ENCODE results near the gene RFLNA.

Gene RFLNA

DNA sequence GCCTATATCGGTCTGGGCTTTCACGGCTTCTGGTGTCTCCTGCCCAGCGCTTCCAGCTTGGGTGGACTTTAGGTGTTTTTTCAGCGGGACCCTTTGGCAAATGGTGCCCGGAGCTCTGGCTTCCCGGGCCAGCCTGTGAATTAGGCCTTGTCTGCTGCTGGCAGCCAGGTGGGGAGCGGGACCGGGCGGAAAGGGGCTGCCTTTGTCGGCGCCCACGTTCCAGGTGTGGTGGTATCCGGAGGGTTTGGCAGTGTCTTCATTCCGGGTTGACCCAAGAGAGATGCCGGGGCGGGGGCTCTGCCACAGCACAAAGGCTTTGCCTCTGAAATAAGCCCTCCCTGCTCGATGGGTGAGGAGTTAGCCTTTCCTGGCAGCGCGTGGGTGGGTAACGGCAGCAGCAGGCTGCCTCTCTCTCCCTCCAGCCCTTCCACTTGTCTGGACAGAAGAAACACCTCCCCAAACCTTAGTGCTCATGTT lies 9.5 kb downstream of the RFLNA start:
- FAIRE-seq = no peak

GRCh38 chr12:124305136-124305535 lies 10.2 kb downstream of the RFLNA start:
- no peak for FAIRE-seq

DNA sequence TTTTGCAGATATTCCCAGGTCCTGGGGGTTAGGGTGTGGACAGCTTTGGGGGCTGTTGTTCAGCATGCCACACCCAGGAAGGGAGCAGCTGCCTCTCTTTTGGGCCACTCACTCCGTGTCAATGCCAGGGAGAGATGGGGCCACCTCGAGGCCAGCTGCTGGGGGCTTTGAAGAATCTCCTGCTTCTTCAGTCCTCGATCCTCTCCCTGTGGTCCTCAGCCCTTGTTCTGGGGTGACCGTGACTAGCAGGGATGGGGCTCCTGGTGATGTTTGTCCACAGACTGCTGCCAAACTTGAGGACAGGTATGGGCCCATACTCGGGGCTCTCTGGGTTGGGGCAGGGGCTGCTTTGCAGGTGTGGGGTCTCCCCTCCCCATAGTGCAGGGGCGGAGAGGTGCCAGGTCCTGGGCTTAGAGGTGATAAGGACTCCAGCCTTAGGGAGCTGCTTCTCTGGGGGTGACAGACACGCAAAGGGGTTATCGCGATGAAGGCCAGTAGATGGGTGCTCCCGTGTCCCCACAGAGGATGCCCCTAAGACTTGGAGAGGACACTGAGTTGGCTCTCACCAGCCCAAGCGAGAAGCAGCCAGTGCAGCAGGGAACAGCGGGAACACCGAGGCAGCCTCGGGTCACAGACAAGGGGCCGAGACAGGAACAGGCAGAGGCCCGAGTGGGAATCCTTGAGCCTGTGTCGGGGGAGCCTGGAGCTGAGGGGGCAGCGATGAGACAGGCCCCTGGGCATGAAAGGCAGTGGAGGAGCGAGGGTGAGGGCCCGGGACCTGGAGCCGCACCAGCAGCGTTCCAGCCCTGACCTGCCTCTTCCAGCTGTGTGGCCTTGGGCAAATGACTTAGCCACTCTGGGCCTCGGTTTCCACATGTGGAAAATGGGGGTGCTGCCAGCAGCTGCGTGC lies 11.1 kb downstream of the RFLNA start:
- no peak for FAIRE-seq

- FAIRE-seq = no peak
Measured at GRCh38 chr12:124306686-124307555, 12.0 kb downstream of the RFLNA start.

DNA sequence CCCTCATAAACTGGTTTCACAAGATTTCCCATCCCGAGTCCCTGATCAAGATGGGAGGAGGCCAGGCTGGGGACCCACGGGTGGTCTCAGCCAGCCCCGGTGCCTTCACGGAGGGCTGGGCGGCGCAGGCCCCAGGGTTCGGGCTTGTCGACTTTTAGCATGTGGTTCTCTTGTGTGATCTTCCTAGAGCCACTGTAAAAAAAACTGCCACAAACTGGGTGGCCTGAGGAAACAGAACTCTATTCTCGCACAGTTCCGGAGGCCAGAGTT lies 12.6 kb downstream of the RFLNA start:
- FAIRE-seq = no peak

DNA sequence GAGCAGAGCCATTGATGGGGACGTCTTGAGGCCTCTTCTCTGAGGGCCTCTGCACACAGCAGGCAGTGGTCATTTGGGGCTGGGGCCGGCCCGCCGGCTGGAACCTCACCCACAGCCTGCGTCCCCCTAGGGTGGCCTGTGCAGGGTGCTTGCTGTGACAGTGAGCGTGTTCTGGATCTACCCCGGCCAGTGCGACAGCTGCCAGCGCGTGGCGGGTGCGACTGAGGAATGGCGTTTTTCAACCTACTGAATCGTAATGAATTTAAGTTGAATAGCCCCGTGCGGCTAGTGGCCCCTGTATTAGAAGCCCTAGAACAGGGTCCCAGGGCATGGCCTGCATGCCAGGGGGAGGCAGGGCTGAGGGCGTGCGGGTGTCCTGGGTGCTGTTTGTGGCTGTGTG lies 13.8 kb downstream of the RFLNA start:
- no peak for FAIRE-seq

GRCh38 chr12:124309231-124309630 lies 14.3 kb downstream of the RFLNA start:
- no peak for FAIRE-seq

DNA sequence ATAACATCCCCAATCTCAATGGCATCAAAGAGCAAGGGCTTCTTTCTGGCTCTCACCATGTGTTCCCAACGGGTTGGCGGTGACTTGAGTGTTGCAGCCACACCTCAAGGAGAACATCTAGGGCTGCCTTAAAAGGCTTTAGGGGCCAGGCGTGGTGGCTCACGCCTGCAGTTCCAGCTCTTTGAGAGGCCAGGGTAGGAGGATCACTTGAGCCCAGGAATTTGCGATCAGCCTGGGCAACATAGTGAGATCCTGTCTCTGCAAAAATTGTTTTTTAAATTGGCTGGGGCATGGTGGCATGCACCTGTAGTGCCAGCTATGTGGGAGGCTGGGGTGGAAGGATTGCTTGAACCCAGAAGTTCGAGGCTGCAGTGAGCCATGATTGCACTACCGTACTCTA lies 14.9 kb downstream of the RFLNA start:
- FAIRE-seq = no peak

DNA sequence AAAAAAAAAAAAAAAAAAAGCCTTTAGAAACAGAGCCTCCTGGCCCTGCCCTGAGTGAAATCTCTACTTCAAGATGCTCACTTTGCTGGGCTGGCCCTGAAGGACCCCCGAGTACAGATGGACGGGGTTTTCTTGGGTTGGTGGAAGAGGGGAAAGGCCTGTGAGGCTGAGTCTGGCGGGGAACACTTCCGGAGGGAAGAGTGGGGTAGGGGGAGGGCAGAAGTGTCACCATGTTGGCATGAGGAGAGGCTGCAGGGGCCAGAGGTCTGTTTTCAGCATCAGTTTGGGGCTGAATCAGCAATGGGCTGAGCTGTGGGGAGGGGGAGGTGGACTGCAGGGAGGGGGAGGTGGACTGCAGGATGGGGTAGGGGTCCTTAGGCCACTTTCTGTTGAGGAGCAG lies 15.3 kb downstream of the RFLNA start:
- no peak for FAIRE-seq

DNA sequence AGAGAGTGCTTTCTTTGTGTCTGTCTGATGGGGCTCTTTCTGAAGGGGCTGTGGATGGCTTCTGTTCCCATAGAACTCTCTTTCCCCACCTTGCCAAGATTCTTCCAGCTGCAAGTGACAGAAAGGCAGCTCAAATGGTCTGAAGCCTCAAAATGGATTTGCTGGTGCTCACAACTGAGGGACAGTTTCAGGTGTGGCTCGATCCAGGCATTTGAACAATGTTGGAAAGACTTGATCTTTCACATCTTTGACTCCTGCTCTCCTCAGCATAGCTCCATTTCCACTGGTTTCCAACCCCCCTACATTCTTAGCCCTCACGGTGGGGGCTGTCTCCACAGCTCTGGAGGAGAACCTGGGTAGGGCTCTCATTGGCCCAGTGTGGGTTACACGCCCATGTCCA lies 15.9 kb downstream of the RFLNA start:
- FAIRE-seq = no peak

DNA sequence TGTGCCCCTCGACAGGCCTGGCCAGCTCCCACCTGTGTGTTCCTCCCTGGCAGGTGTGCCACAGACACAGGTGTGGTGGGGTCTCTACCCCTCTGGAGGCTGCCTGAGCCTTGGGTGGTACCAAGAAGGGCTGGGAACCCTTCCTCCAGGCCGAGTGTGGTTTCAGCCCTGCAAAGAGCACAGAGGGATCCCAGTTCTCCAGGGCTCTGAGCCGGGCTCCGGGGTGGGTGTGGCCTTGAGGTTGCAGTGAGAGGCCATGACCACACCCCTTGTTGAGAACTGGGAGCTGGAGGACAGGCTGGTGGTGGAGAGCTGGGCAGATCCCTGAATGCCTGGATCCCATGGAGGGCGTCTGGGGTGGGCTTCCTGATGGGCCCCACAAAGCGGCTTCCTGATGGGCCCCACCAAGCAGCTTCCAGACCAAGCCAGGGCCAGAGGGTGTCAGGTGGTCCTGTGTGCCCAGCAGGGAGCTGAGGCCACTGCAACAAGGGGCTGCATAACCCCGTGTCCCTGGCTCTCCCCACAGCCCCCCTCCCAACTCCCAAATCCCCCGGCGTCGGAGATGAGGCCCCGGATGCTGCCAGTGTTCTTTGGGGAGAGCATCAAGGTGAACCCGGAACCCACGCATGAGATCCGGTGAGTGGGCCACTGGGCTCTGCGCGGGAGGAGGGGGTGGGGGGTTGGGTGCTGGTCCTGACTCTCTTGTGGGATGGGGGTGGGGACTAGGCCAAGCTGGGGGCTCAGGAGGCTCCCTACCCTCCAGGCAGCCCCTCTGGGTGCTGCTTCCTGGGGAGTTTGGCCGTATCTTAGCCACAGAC lies 16.6 kb downstream of the RFLNA start:
- FAIRE-seq = no peak

DNA sequence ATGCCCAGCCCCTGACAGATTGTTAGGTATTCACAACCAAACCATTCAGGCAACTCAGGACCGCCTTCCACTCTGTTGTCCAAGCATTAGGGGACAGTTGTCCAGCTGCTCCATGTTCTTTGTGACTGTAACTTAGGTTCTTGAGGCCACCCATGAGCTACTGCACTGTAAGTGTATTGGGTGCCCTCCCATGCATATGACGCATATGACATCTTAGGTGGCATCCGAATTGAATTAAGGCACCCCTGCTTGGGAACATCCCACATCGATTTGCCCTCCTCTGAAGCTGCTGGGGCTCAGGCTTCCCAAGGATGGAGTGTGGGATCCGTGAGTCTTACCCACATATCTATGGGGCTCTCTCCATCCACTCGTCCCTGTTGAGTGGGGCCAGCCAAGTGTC lies 17.7 kb downstream of the RFLNA start:
- FAIRE-seq = no peak

DNA sequence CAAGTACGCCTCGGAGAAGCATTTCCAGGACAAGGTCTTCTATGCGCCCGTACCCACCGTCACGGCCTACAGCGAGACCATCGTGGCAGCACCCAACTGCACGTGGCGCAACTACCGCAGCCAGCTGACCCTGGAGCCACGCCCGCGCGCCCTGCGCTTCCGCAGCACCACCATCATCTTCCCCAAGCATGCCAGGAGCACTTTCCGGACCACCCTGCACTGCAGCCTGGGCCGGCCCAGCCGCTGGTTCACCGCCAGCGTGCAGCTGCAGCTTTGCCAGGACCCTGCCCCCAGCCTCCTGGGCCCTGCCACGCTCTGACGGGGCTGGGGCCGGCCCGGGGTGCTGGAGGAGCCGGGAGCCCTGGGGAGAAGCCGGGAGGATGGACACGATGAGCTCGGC lies 19.3 kb downstream of the RFLNA start:
- FAIRE-seq = no peak

DNA sequence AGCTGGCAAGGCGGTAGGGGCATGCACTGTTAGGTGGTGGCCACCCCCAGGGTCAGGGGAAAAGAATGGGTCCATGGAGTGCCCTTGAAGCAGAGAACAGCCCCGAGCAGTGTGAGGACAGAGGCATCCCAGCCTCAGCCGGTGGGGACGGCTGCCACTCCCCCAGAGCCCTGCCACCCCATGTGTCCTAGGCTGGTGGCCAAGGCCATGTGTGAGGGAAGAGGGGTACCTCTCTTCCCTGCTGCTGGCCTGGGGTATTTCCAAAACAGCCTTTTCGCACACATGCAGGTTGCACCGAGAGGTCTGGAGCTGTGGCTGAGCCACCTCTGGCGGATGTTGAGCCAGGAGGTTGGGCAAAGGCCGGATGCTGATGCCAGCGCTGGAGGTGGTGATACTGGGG lies 19.9 kb downstream of the RFLNA start:
- FAIRE-seq = no peak

GRCh38 chr12:124315372-124316044 lies 20.6 kb downstream of the RFLNA start:
- no peak for FAIRE-seq

DNA sequence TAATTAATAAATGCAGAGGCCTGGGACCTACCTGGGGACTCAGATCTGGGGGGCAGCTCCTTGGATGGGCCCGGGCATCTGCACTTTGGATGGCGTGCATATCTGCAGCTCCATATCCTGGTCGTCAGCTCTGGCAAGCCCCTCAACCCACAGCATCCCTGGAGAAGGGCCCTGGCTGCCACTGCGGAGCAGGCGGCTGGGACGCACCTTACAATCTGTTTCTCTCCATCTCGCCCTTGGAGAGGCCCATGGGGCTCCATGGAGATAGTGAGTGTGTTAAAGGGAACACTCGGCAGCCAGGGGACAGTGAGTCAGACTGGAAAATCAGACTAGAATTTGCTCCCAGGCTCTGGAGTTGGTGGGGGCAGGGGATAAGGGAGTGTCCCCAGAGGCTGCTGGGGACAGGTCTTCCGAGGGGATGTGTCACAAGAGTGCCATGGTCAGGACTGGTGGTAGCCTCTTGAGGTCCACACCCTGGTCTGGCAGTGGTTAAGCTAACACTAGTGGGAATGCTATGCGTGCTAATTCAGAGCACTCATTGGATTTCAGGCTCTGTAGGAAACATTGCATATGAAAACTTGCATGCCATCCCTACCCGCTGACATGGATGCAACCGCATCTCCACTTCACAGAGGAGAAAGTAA lies 21.5 kb downstream of the RFLNA start:
- FAIRE-seq = no peak

GRCh38 chr12:124317400-124317799 lies 22.5 kb downstream of the RFLNA start:
- FAIRE-seq = no peak

DNA sequence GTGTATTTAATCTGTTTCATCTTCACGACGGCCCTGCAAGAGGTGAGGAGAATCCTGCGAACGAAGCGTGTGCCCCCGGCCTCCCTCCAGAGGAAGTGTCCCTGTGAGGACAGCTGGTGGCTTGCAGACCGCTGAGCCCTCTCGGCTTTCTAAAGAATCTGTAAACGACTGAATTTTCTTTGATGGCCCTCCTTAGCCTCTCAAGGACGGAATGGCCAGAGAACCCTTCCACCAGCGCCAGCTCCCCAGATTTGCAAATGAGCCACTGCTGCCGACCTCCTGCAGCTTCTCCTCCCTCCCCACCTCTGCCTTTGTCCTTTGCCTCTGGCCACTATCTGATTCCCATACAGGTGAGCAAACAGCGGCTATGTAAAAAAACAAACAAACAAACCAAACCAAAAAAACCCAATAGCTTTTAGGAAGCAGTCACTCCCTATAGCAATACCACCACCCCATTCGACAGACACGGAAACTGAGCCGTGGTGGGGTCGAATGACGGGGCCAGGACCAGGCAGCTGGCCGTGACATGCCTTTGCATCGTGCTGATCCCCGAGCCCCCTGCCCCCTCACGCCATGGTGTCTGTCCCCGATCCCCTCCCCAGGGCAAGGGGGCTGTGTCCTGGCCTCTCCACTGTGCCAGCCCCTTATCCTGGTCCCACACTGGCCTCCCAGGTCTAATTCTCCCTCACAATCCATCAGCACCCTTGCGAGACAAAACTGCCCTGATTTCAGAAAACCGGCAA lies 23.6 kb downstream of the RFLNA start:
- no peak for FAIRE-seq

- no peak for FAIRE-seq
Measured at GRCh38 chr12:124319368-124320050, 24.6 kb downstream of the RFLNA start.

DNA sequence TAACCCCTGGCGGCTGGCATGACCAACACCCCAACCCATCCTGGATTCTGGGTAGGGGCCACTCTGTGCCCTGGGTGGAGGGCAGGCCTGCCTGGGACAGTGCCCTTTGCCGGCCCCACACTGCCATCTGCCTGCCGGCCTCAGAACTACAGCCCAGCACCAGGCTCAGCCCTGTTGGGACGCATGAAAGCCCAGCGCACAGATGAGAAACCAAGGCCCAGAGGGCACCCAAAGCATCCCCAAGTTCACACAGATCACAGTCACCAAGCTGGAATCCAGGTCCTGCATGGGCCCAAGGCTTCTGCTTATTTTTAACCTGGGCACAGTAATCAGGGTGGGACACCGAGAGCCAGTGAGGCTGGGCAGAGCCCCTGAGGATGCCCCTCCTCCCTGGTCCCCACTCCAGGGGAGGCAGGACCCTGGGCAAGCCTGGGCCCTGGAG lies 26.2 kb downstream of the RFLNA start:
- FAIRE-seq = no peak

All from TTC549 (cell line).